H9 (cell line): Measurements from ENCODE around the gene CNMD. TPM values are rescaled to one million over a fixed set of nuclear protein-coding genes. Genes with fewer than 3 reads are reported as not detected.

Experiments used
- DNase-seq: peaks from one replicate; pipeline ENCODE4 v3.0.0-alpha.2; 2017
- H2AFZ ChIP-seq: one replicate; pipeline ENCODE4 v1.6.1; 2013; ENCODE audit warnings: mild to moderate bottlenecking, low read length, control low read depth, moderate library complexity
- H2AK5ac ChIP-seq: 2 replicates; pipeline ENCODE4 v1.6.1; 2013; ENCODE audit warnings: low read length, control low read depth, mixed read lengths; ENCODE audit not compliant: insufficient read length
- H2BK120ac ChIP-seq: one replicate; pipeline ENCODE4 v1.6.1; 2013; ENCODE audit warnings: low read depth, mild to moderate bottlenecking, low read length, control low read depth, inconsistent platforms; ENCODE audit not compliant: poor library complexity, severe bottlenecking
- H2BK12ac ChIP-seq: 2 replicates; pipeline ENCODE4 v1.6.1; 2013; ENCODE audit warnings: low read length, control low read depth, mixed read lengths, low read depth; ENCODE audit not compliant: insufficient read length
- H2BK15ac ChIP-seq: 2 replicates; pipeline ENCODE4 v1.6.1; 2013; ENCODE audit warnings: low read depth, low read length, control low read depth
- H2BK20ac ChIP-seq: one replicate; pipeline ENCODE4 v1.6.1; 2013; ENCODE audit warnings: low read depth, mild to moderate bottlenecking, low read length, control low read depth, inconsistent platforms; ENCODE audit not compliant: poor library complexity, severe bottlenecking
- H2BK5ac ChIP-seq: 2 replicates; pipeline ENCODE4 v1.6.1; 2013; ENCODE audit warnings: low read length, control low read depth, mixed read lengths; ENCODE audit not compliant: insufficient read length
- H3K14ac ChIP-seq: 2 replicates; pipeline ENCODE4 v1.6.1; 2013; ENCODE audit warnings: low read length, control low read depth; ENCODE audit not compliant: insufficient read depth
- H3K18ac ChIP-seq: 2 replicates; pipeline ENCODE4 v1.6.1; 2013; ENCODE audit warnings: low read depth, mild to moderate bottlenecking, mixed read lengths, low read length, control low read depth; ENCODE audit not compliant: insufficient read length
- H3K23ac ChIP-seq: 2 replicates; pipeline ENCODE4 v1.6.1; 2013; ENCODE audit warnings: low read length, control low read depth, mixed read lengths, low read depth; ENCODE audit not compliant: insufficient read length
- H3K23me2 ChIP-seq: 2 replicates; pipeline ENCODE4 v1.6.1; 2013; ENCODE audit warnings: low read depth, mild to moderate bottlenecking, mixed read lengths, low read length, control low read depth; ENCODE audit not compliant: insufficient read length, poor library complexity, severe bottlenecking
- H3K27ac ChIP-seq: 2 replicates; pipeline ENCODE4 v1.5.1; 2013; ENCODE audit warnings: low read length, control low read depth, mixed read lengths, low read depth; ENCODE audit not compliant: insufficient read length
- H3K27me3 ChIP-seq: 2 replicates; pipeline ENCODE4 v1.6.1; 2013; ENCODE audit warnings: low read length, control low read depth, inconsistent platforms; ENCODE audit not compliant: insufficient read depth
- H3K4ac ChIP-seq: 2 replicates; pipeline ENCODE4 v1.6.1; 2013; ENCODE audit warnings: low read depth, mild to moderate bottlenecking, control low read depth, inconsistent platforms, low read length, moderate library complexity
- H3K4me1 ChIP-seq: 2 replicates; pipeline ENCODE4 v1.6.1; 2013; ENCODE audit warnings: low read length, control low read depth, inconsistent platforms; ENCODE audit not compliant: insufficient read depth
- H3K4me2 ChIP-seq: 2 replicates; pipeline ENCODE4 v1.6.1; 2013; ENCODE audit warnings: low read length, control low read depth, mixed read lengths; ENCODE audit not compliant: insufficient read length, insufficient read depth
- H3K56ac ChIP-seq: 2 replicates; pipeline ENCODE4 v1.6.1; 2013; ENCODE audit warnings: low read depth, mild to moderate bottlenecking, mixed read lengths, low read length, control low read depth; ENCODE audit not compliant: insufficient read length
- H3K79me1 ChIP-seq: 2 replicates; pipeline ENCODE4 v1.6.1; 2013; ENCODE audit warnings: low read depth, mild to moderate bottlenecking, moderate library complexity, low read length, control low read depth, inconsistent platforms; ENCODE audit not compliant: insufficient read depth, poor library complexity, severe bottlenecking
- H3K79me2 ChIP-seq: 2 replicates; pipeline ENCODE4 v1.6.1; 2013; ENCODE audit warnings: low read length, control low read depth, inconsistent platforms; ENCODE audit not compliant: insufficient read depth
- H3K9ac ChIP-seq: 2 replicates; pipeline ENCODE4 v1.6.1; 2013; ENCODE audit warnings: low read length, control low read depth, mixed read lengths; ENCODE audit not compliant: insufficient read length; ENCODE audit errors: extremely low read depth
- H3K9me3 ChIP-seq: one replicate; pipeline ENCODE4 v1.6.1; 2013; ENCODE audit warnings: low read depth, low read length, inconsistent platforms; ENCODE audit not compliant: control insufficient read depth
- H3T11ph ChIP-seq: one replicate; pipeline ENCODE4 v1.6.1; 2013; ENCODE audit warnings: mild to moderate bottlenecking, low read length, control low read depth, inconsistent platforms
- H4K20me1 ChIP-seq: one replicate; pipeline ENCODE4 v1.6.1; 2013; ENCODE audit not compliant: control insufficient read depth, insufficient read length, insufficient read depth
- H4K5ac ChIP-seq: 2 replicates; pipeline ENCODE4 v1.6.1; 2013; ENCODE audit warnings: low read depth, mild to moderate bottlenecking, mixed read lengths, low read length, control low read depth; ENCODE audit not compliant: insufficient read length
- H4K8ac ChIP-seq: replicated peaks from 2 replicates; pipeline ENCODE4 v1.6.1; 2013; ENCODE audit warnings: low read length, control low read depth, mixed read lengths, low read depth; ENCODE audit not compliant: insufficient read length
- H4K91ac ChIP-seq: 2 replicates; pipeline ENCODE4 v1.6.1; 2013; ENCODE audit warnings: low read depth, mild to moderate bottlenecking, moderate library complexity, mixed read lengths, low read length, control low read depth; ENCODE audit not compliant: insufficient read length
- H3K27ac Mint-ChIP-seq, 3 experiments: 2 replicates in 2 of 3; 3 replicates in 1 of 3; pipeline ENCODE4 v1.8.0; 2020 to 2021; ENCODE audit warnings: mixed read lengths in 3 of 3, mild to moderate bottlenecking in 1 of 3, moderate library complexity in 1 of 3
- H3K27me3 Mint-ChIP-seq: 2 replicates; pipeline ENCODE4 v1.8.0; 2021; ENCODE audit warnings: low read depth, mild to moderate bottlenecking, moderate library complexity, mixed read lengths
- H3K36me3 Mint-ChIP-seq, 3 experiments: 2 replicates in 2 of 3; 3 replicates in 1 of 3; pipeline ENCODE4 v1.8.0; 2020 to 2021; ENCODE audit warnings: low read depth in 3 of 3, mixed read lengths in 3 of 3; ENCODE audit not compliant: insufficient read depth in 1 of 3
- H3K4me1 Mint-ChIP-seq, 2 experiments: 2 replicates each; pipeline ENCODE4 v1.8.0; 2020; ENCODE audit warnings: mixed read lengths in 2 of 2
- H3K4me3 Mint-ChIP-seq, 2 experiments: 2 replicates in 1 of 2; 3 replicates in 1 of 2; pipeline ENCODE4 v1.8.0; 2020 to 2021; ENCODE audit warnings: mild to moderate bottlenecking in 2 of 2, mixed read lengths in 2 of 2, moderate library complexity in 1 of 2
- H3K9me3 Mint-ChIP-seq, 2 experiments: 2 replicates in 1 of 2; 3 replicates in 1 of 2; pipeline ENCODE4 v1.8.0; 2020; ENCODE audit warnings: mild to moderate bottlenecking in 2 of 2, mixed read lengths in 2 of 2, moderate library complexity in 1 of 2
- WGBS: extraction: QIAGEN DNeasy Blood & Tissue Kit; methylation state at CpG from one replicate; pipeline ENCODE4 v1.1.7; 2013; ENCODE audit warnings: missing lambda C conversion rate, low lambda C conversion rate, mixed read lengths; ENCODE audit not compliant: insufficient read length; ENCODE audit errors: extremely low coverage; 5-methylcytosine and 5-hydroxymethylcytosine counted together
- total RNA-seq: library from RNA; stranded (reverse); gene quantifications from 2 replicates; pipeline ENCODE4 v1.2.1, GENCODE V29; 2021
- TF ChIP-seq, protein P1 (sequence below): fragments of 200-600 bp; sonication (generic); conservative IDR thresholded peaks from 3 replicates; pipeline ENCODE4 v1.8.0; 2021; ENCODE audit warnings: antibody characterized with exemption, mild to moderate bottlenecking

The CNMD gene
- total RNA-seq, 1 experiment from 2014 or later = 96.0 TPM

DNA sequence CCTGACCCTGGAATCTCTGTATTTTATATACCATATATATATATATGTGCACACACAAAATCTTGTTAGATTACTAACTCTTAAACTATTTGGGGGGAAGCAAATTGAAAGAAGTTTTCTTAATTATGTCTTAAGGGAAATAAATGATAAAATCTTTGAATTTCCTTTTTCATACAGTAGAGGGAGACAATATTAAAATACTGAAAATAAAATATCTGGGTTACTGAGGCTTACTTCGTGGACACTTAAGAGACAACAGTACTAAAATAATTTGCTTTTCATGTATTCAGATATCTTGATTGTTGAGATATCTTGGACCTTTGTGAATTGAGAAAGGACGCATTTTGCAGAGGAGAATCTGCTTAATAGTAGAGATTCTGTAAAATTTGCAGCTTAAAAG, 69.9 kb downstream of the CNMD start:
- Histone ChIP-seq H3K23ac (no peak overlapping the region), H3K9me3 (no peaks in the 10 kb centered on the region), H2BK120ac (no peak overlapping the region), H4K91ac (no peak overlapping the region), H2BK15ac (no peak overlapping the region), H4K5ac (no peak overlapping the region), H3K27ac (no peak overlapping the region), H4K20me1 (no peaks in the 10 kb centered on the region), H4K8ac (no peak overlapping the region), H3K79me1 (no peaks in the 10 kb centered on the region), H3K23me2 (no peaks in the 10 kb centered on the region), H3T11ph (no peak overlapping the region), H3K9ac (no peak overlapping the region), H3K27me3 (no peaks in the 10 kb centered on the region), H3K14ac (no peak overlapping the region), H3K79me2 (no peaks in the 10 kb centered on the region), H3K56ac (no peak overlapping the region), H2BK12ac (no peak overlapping the region), H2AK5ac (no peak overlapping the region), H2AFZ (no peak overlapping the region), H2BK5ac (no peak overlapping the region), H3K18ac (no peak overlapping the region), H3K4me2 (no peak overlapping the region), H3K4ac (no peak overlapping the region), H2BK20ac (no peak overlapping the region), H3K4me1 (no peaks in the 10 kb centered on the region)
- no peaks in the 10 kb centered on the region for H3K9me3 Mint-ChIP-seq
- H3K27ac Mint-ChIP-seq = no peak overlapping the region
- TF ChIP-seq, protein P1, sequence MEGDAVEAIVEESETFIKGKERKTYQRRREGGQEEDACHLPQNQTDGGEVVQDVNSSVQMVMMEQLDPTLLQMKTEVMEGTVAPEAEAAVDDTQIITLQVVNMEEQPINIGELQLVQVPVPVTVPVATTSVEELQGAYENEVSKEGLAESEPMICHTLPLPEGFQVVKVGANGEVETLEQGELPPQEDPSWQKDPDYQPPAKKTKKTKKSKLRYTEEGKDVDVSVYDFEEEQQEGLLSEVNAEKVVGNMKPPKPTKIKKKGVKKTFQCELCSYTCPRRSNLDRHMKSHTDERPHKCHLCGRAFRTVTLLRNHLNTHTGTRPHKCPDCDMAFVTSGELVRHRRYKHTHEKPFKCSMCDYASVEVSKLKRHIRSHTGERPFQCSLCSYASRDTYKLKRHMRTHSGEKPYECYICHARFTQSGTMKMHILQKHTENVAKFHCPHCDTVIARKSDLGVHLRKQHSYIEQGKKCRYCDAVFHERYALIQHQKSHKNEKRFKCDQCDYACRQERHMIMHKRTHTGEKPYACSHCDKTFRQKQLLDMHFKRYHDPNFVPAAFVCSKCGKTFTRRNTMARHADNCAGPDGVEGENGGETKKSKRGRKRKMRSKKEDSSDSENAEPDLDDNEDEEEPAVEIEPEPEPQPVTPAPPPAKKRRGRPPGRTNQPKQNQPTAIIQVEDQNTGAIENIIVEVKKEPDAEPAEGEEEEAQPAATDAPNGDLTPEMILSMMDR = 0 out of 3 replicates have a peak, but pooled peaks have one; percentile 25
- no peak overlapping the region for H3K4me3 Mint-ChIP-seq
- H3K36me3 Mint-ChIP-seq = peaks cover 19 to 54% (median 47%) of the 10 kb centered on the region in 3 experiments; a peak in 6 of 7 replicates
- H3K27me3 Mint-ChIP-seq = no peaks in the 10 kb centered on the region
- no peak for DNase-seq
- H3K4me1 Mint-ChIP-seq = peaks cover 0 to 5% of the 10 kb centered on the region in 2 experiments; a peak in 2 of 4 replicates
- no CpG with 5 or more reads among the region's 2 CpGs for WGBS
